Activated T-helper 1 cell treated with anti-CD3 and anti-CD28 coated beads, Interleukin-12 subunit alpha, Interleukin-12 subunit beta, Interleukin-2, Interleukin-4 antibody, amounts not matched to agents 30 ng/mL and 10 ng/mL and 1 ng/mL, durations not matched to agents 14 hours and 24 hours and 36 hours (primary cell): ENCODE data around the gene GIMAP8. TPM values are rescaled to one million over a fixed set of nuclear protein-coding genes. Genes with fewer than 3 reads are reported as not detected.

Source experiments
- DNase-seq: peaks from one replicate; pipeline ENCODE4 v3.0.0; 2021; ENCODE audit warnings: low spot score
- H3K27ac Mint-ChIP-seq: one replicate; pipeline ENCODE4 v1.8.0; 2021; ENCODE audit warnings: mild to moderate bottlenecking, mixed read lengths
- H3K27me3 Mint-ChIP-seq: one replicate; pipeline ENCODE4 v1.8.0; 2022; ENCODE audit warnings: mild to moderate bottlenecking, moderate library complexity, mixed read lengths; ENCODE audit not compliant: insufficient read depth
- H3K36me3 Mint-ChIP-seq: one replicate; pipeline ENCODE4 v1.8.0; 2021; ENCODE audit warnings: low read depth, mixed read lengths
- H3K4me1 Mint-ChIP-seq: one replicate; pipeline ENCODE4 v1.8.0; 2021; ENCODE audit warnings: low read depth, mixed read lengths
- H3K4me3 Mint-ChIP-seq: one replicate; pipeline ENCODE4 v1.8.0; 2021; ENCODE audit warnings: mild to moderate bottlenecking, moderate library complexity, mixed read lengths
- H3K9me3 Mint-ChIP-seq: one replicate; pipeline ENCODE4 v1.8.0; 2021; ENCODE audit warnings: mixed read lengths
- intact Hi-C: fragments of 100-400 bp; cut with micrococcal nuclease; formaldehyde crosslinking; loops from one replicate; pipeline ENCODE4 v1.15.1; 2024
- total RNA-seq: library from RNA; stranded (reverse); gene quantifications from 2 replicates; pipeline ENCODE4 v1.2.3, GENCODE V29; 2022

GIMAP8 gene
- 9.2 and 9.4 TPM in 2 replicates for total RNA-seq

DNA sequence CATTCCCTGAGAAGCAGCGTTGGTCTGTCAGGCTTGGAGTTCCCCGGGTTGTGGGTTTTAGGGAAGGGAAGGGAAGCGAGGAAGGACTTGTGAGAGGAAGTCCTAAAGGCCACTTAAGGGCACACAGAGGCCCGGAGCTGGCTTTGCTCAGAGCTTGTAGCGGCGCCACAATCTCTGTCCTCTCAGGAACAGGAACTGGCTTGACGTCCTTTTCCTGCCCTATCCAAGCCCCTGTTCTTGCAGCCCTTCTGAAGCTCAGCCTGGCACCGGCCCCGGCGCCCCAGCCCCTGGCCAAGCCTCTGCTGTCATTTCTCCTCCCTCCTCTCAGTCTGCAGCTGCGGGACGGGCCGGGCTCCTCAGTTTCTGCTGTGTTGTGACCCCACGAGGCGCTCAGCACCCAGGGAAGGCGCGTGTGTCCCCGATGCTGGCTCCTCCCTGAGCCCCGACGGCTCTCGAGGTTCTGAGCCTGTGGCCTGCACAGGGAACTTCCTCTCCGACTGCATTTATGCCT lies at the start of gene GIMAP8:
TSS of gene GIMAP8 (plus strand) at position 140 of the 511 bp plus-strand sequence. CDS start 16,069 bp downstream, outside the sequence.
- H3K27me3 Mint-ChIP-seq: no peaks in the 10 kb centered on the region
- peaks cover 11% of the 10 kb centered on the region for H3K9me3 Mint-ChIP-seq
- peak within 1 kb of the TSS; percentile 97 for H3K4me3 Mint-ChIP-seq
- peaks cover 82% of the 10 kb centered on the region for H3K4me1 Mint-ChIP-seq
- H3K27ac Mint-ChIP-seq: peak within 1 kb of the TSS; percentile 95
- intact Hi-C loops: loop anchor here (1.0 to 2.0 kb wide), 5 partner anchors 31 to 235 kb away; partner anchors contain the start of gene GIMAP2
- H3K36me3 Mint-ChIP-seq: peaks cover 32% of the 10 kb centered on the region
- peak; percentile 49 for DNase-seq

DNA sequence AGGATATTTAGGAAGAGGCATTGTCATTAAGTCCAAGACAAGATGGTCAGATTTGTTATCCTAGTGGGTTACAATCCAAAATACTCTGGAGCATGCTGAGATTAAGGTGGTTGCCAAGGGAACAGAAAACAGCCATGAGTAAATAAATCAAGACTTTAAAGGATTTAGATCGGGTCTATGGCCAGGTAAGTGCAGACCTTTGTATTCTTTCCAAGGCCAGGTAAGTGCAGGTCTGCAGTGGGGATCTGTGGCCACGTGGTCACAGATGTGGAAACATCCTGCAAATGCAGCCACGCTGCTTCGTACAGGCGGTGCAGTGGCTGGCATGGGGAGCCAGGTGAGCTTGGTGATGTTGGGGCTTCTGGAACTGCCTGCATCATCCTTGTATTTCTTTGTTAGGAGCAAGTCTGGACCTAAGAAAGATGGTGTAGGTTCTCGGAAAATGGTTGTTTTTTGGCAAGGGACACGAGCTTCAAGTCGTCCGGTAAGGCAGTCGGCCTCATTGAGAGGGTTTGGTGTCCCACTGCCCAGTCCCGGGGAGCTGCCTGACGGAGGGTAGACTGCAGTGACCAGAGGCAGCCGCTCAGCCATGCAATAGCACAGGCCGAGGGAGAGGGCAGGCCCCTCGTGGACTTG lies 49.5 kb upstream of the GIMAP8 start:
- no peak for DNase-seq
- Mint-ChIP-seq H3K9me3 (no peaks in the 10 kb centered on the region), H3K4me3 (no peak overlapping the region), H3K4me1 (peaks cover 36% of the 10 kb centered on the region), H3K27ac (no peak overlapping the region), H3K36me3 (no peaks in the 10 kb centered on the region), H3K27me3 (no peaks in the 10 kb centered on the region)
- intact Hi-C loops: loop anchor here (10.0 kb wide), 1 partner anchor 526 kb away; the partner anchor contains the start of gene ATP6V0E2

DNA sequence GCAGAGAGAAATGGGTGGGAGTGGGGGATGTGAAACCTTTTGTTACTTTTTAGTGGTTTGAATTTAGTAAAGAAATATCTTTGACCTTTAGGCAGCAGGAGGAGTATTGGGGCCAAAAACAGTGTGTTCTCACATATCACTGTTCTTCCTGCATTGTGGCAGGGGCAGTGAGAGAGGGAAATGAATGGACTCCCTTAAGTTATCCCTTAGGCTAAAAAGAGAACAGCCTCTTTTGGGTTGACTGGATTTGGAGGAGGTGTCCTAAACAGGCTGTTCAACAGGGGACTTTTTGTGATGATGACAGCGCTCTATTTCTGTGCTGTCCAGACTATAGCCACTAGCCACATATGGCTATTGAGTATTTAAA lies 49.0 kb upstream of the GIMAP8 start:
- intact Hi-C loops: loop anchor here (10.0 kb wide), 1 partner anchor 527 kb away; the partner anchor contains the start of gene ATP6V0E2
- Mint-ChIP-seq H3K27ac (no peak overlapping the region), H3K27me3 (no peaks in the 10 kb centered on the region), H3K9me3 (no peaks in the 10 kb centered on the region), H3K4me3 (no peak overlapping the region), H3K36me3 (no peaks in the 10 kb centered on the region), H3K4me1 (peaks cover 41% of the 10 kb centered on the region)
- DNase-seq: no peak

- H3K27ac Mint-ChIP-seq: no peak overlapping the region
Observed at GRCh38 chr7:150401861-150402631, 48.4 kb upstream of the GIMAP8 start.

GRCh38 chr7:150402671-150403321 lies 47.6 kb upstream of the GIMAP8 start:
- peak overlapping the region; percentile 65 for H3K4me3 Mint-ChIP-seq

More at GRCh38 chr7:150401861-150402631, 48.4 kb upstream of the GIMAP8 start:
- intact Hi-C loops: loop anchor here (10.0 kb wide), 1 partner anchor 527 kb away; the partner anchor contains the start of gene ATP6V0E2
- Mint-ChIP-seq H3K27me3 (no peaks in the 10 kb centered on the region), H3K9me3 (no peaks in the 10 kb centered on the region), H3K4me3 (peak overlapping the region; percentile 48), H3K36me3 (peaks cover 1% of the 10 kb centered on the region), H3K4me1 (peaks cover 47% of the 10 kb centered on the region)
- no peak for DNase-seq

GRCh38 chr7:150403376-150404171 lies 46.9 kb upstream of the GIMAP8 start:
- H3K36me3 Mint-ChIP-seq: peaks cover 5% of the 10 kb centered on the region
- H3K4me1 Mint-ChIP-seq: peaks cover 53% of the 10 kb centered on the region
- H3K27me3 Mint-ChIP-seq: no peaks in the 10 kb centered on the region
- no peak for DNase-seq
- H3K4me3 Mint-ChIP-seq: peak overlapping the region; percentile 88
- intact Hi-C loops: loop anchor here (2.0 to 10.0 kb wide), 2 partner anchors 37 to 529 kb away; partner anchors contain the start of gene ATP6V0E2
- no peak overlapping the region for H3K27ac Mint-ChIP-seq
- no peaks in the 10 kb centered on the region for H3K9me3 Mint-ChIP-seq

More at GRCh38 chr7:150402671-150403321, 47.6 kb upstream of the GIMAP8 start:
- Mint-ChIP-seq H3K36me3 (peaks cover 3% of the 10 kb centered on the region), H3K4me1 (peaks cover 50% of the 10 kb centered on the region), H3K27me3 (no peaks in the 10 kb centered on the region), H3K27ac (no peak overlapping the region), H3K9me3 (no peaks in the 10 kb centered on the region)
- intact Hi-C loops: loop anchor here (10.0 kb wide), 1 partner anchor 528 kb away; the partner anchor contains the start of gene ATP6V0E2
- no peak for DNase-seq

- Mint-ChIP-seq H3K9me3 (no peaks in the 10 kb centered on the region), H3K36me3 (peaks cover 10% of the 10 kb centered on the region), H3K4me3 (peak overlapping the region; percentile 88), H3K27ac (peak overlapping the region; percentile 88), H3K27me3 (no peaks in the 10 kb centered on the region), H3K4me1 (peaks cover 57% of the 10 kb centered on the region)
- intact Hi-C loops: loop anchor here (2.0 to 10.0 kb wide), 2 partner anchors 37 to 529 kb away; partner anchors contain the start of gene ATP6V0E2
- no peak for DNase-seq
Observed at GRCh38 chr7:150404172-150404804, 46.1 kb upstream of the GIMAP8 start.

DNA sequence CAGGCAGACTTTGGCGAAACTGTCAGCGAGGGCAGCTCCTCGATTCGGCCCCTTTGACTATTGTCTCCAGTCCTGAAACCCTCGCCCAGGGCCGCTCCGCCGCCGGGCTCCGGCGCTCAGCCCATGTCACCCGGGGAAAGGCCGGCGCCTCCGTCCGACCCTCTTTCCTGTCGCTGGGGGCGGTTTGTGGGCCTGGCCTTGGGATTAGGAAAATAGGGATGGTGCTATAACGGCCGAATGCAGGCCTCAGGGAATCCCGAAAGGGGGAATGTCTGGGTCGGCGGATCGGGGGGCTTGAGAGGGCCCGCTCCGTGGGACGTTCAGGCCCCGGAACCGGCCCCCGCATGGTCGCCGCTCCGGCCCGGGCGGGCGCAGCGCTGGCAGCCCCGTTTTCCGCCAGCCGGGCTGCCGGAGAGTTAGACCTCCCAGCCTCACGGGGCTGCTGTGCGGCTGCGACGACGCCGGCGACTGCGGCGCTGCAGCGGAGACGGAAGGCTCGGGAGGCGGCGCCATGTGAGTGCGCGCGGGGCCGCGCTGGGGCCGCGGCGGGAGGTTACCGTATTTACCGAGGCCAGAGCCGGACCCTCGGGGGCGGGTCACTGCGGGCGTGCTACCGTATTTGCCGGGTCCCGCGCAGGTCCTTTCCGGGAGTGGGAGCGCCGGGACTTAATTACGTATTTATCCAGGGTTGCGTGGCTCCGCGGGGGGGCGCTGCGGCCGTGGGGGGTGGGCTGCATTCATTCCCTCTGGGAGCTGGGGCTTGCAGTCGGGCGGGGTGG lies 45.4 kb upstream of the GIMAP8 start:
- H3K36me3 Mint-ChIP-seq: peaks cover 10% of the 10 kb centered on the region
- no peaks in the 10 kb centered on the region for H3K9me3 Mint-ChIP-seq
- H3K4me1 Mint-ChIP-seq: peaks cover 57% of the 10 kb centered on the region
- peak; percentile 79 for DNase-seq
- peak overlapping the region; percentile 95 for H3K27ac Mint-ChIP-seq
- intact Hi-C loops: loop anchor here (1.0 to 10.0 kb wide), 7 partner anchors 26 to 612 kb away; partner anchors contain the start of genes ACTR3C, ATP6V0E2, LRRC61 and ZNF775
- H3K4me3 Mint-ChIP-seq: peak overlapping the region; percentile 95
- no peaks in the 10 kb centered on the region for H3K27me3 Mint-ChIP-seq

- Mint-ChIP-seq H3K27me3 (no peaks in the 10 kb centered on the region), H3K27ac (peak overlapping the region; percentile 95), H3K9me3 (no peaks in the 10 kb centered on the region), H3K36me3 (peaks cover 15% of the 10 kb centered on the region), H3K4me1 (peaks cover 57% of the 10 kb centered on the region), H3K4me3 (peak overlapping the region; percentile 95)
- intact Hi-C loops: loop anchor here (1.0 to 10.0 kb wide), 7 partner anchors 26 to 612 kb away; partner anchors contain the start of genes ACTR3C, ATP6V0E2, LRRC61 and ZNF775
- DNase-seq: peak; percentile 31
Observed at GRCh38 chr7:150405584-150406311, 44.7 kb upstream of the GIMAP8 start.

DNA sequence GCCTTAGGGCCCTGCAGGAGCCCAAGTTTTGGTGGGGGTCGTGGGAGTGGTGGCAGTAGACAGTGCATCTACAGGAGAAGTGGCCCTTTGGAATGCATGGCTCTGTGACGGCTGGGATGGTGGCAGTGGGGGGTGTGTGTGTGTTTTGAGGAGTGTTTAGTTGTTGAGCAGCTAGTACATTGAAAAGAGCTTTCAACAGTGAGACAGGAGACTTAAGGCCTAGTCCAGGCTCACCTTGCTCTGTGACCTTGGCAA lies 44.2 kb upstream of the GIMAP8 start:
- H3K27ac Mint-ChIP-seq: peak overlapping the region; percentile 95
- H3K36me3 Mint-ChIP-seq: peaks cover 20% of the 10 kb centered on the region
- intact Hi-C loops: loop anchor here (5.0 to 10.0 kb wide), 2 partner anchors 531 to 611 kb away; partner anchors contain the start of gene ATP6V0E2
- no peak for DNase-seq
- no peaks in the 10 kb centered on the region for H3K27me3 Mint-ChIP-seq
- H3K4me1 Mint-ChIP-seq: peaks cover 56% of the 10 kb centered on the region
- H3K9me3 Mint-ChIP-seq: no peaks in the 10 kb centered on the region
- peak overlapping the region; percentile 95 for H3K4me3 Mint-ChIP-seq
